K562 (cell line): Measurements from ENCODE around the gene CLIP1. TPM values are rescaled to one million over a fixed set of nuclear protein-coding genes. Genes with fewer than 3 reads are reported as not detected.

Experiments
- ARID1B ChIP-seq: fragments of 450-650 bp; IDR thresholded peaks from 2 replicates; pipeline ENCODE4 v1.6.1; 2016; ENCODE audit warnings: antibody characterized with exemption, mild to moderate bottlenecking, inconsistent platforms
- DACH1 ChIP-seq: fragments of 450-650 bp; IDR thresholded peaks from 2 replicates; pipeline ENCODE4 v1.6.1; 2018; ENCODE audit not compliant: partially characterized antibody
- DNMT1 ChIP-seq: fragments of 450-650 bp; IDR thresholded peaks from 2 replicates; pipeline ENCODE4 v1.6.1; 2016; ENCODE audit warnings: antibody characterized with exemption, mild to moderate bottlenecking
- E2F8 ChIP-seq: fragments of 450-650 bp; IDR thresholded peaks from 2 replicates; pipeline ENCODE4 v1.7.1; 2018; ENCODE audit warnings: mild to moderate bottlenecking, low read depth; ENCODE audit not compliant: partially characterized antibody
- EP400 ChIP-seq: fragments of 450-650 bp; IDR thresholded peaks from 2 replicates; pipeline ENCODE4 v1.6.1; 2017; ENCODE audit warnings: antibody characterized with exemption, mild to moderate bottlenecking, moderate library complexity
- FOXJ3 ChIP-seq: sonication (generic); formaldehyde crosslinking; IDR thresholded peaks from 2 replicates; pipeline ENCODE4 v1.4.0; 2020; ENCODE audit warnings: mild to moderate bottlenecking, missing genetic modification reagents
- HDAC8 ChIP-seq: fragments of 450-650 bp; IDR thresholded peaks from 2 replicates; pipeline ENCODE4 v1.6.1; 2016; ENCODE audit warnings: mild to moderate bottlenecking, missing genetic modification characterization, moderate library complexity, missing compliant biosample characterization
- JUNB ChIP-seq: fragments of 450-650 bp; formaldehyde crosslinking; conservative IDR thresholded peaks from 2 replicates; pipeline ENCODE4 v1.4.0; 2020; ENCODE audit warnings: mild to moderate bottlenecking
- KDM4B ChIP-seq, 2 experiments: fragments of 450-650 bp in 1 of 2; sonication (generic) in 1 of 2; IDR thresholded peaks; 2 replicates each; pipeline ENCODE4 v1.6.1; 2016 to 2017; ENCODE audit warnings: borderline replicate concordance in 2 of 2, antibody characterized with exemption in 1 of 2, low read depth in 1 of 2, mild to moderate bottlenecking in 1 of 2
- MTA2 ChIP-seq: fragments of 450-650 bp; IDR thresholded peaks from 2 replicates; pipeline ENCODE4 v1.6.1; 2016; ENCODE audit warnings: low read depth
- MXD1 ChIP-seq: fragments of 250-450 bp; sonication (Bioruptor Pico); IDR thresholded peaks from 2 replicates; pipeline ENCODE4 v1.8.0; 2021; ENCODE audit warnings: borderline replicate concordance, mild to moderate bottlenecking, moderate library complexity; ENCODE audit not compliant: poor library complexity, severe bottlenecking
- PCBP1 ChIP-seq: fragments of 200-400 bp; formaldehyde crosslinking; IDR thresholded peaks from 2 replicates; pipeline ENCODE4 v1.6.1; 2018; ENCODE audit warnings: mild to moderate bottlenecking, low read depth, low read length; ENCODE audit not compliant: poor library complexity, severe bottlenecking
- PCBP2 ChIP-seq: fragments of 200-400 bp; formaldehyde crosslinking; IDR thresholded peaks from 2 replicates; pipeline ENCODE4 v1.6.1; 2018; ENCODE audit warnings: low read length, low read depth, mild to moderate bottlenecking, moderate library complexity; ENCODE audit not compliant: poor library complexity, severe bottlenecking
- PREB ChIP-seq: sonication (generic); formaldehyde crosslinking; IDR thresholded peaks from 2 replicates; pipeline ENCODE4 v1.8.1; 2023; ENCODE audit warnings: mild to moderate bottlenecking, missing genetic modification reagents
- PYGO2 ChIP-seq: fragments of 450-650 bp; IDR thresholded peaks from 2 replicates; pipeline ENCODE4 v1.6.1; 2016; ENCODE audit warnings: mild to moderate bottlenecking, missing genetic modification characterization, moderate library complexity, missing compliant biosample characterization
- SMARCB1 ChIP-seq: IDR thresholded peaks from 2 replicates; pipeline ENCODE4 v1.6.1; 2011; ENCODE audit warnings: improper control_type of control experiment, low read depth; ENCODE audit not compliant: insufficient read length
- SP2 ChIP-seq: IDR thresholded peaks from 2 replicates; pipeline ENCODE4 v1.6.1; 2011; ENCODE audit warnings: mild to moderate bottlenecking, low read depth, low read length, moderate library complexity; ENCODE audit not compliant: poor library complexity, severe bottlenecking; ENCODE audit errors: extremely low read depth
- TEAD1 ChIP-seq, 2 experiments: fragments of 450-650 bp in 1 of 2; sonication (generic) in 1 of 2; formaldehyde crosslinking; IDR thresholded peaks; 2 replicates each; pipeline versions ENCODE4 v1.4.0 to v1.8.0; 2020 to 2022; ENCODE audit warnings: mild to moderate bottlenecking in 2 of 2, missing genetic modification reagents in 1 of 2
- UBTF ChIP-seq, 2 experiments: IDR thresholded peaks; 2 replicates each; pipeline ENCODE4 v1.6.1; 2012; ENCODE audit warnings: improper control_type of control experiment in 2 of 2, low read depth in 2 of 2, low read length in 2 of 2, borderline replicate concordance in 1 of 2
- ZNF224 ChIP-seq: sonication (generic); formaldehyde crosslinking; IDR thresholded peaks from 2 replicates; pipeline ENCODE4 v1.8.0; 2022; ENCODE audit warnings: mild to moderate bottlenecking, missing genetic modification reagents
- ZNF780A ChIP-seq: fragments of 250-450 bp; sonication (Bioruptor Pico); IDR thresholded peaks from 2 replicates; pipeline ENCODE4 v1.5.0; 2021; ENCODE audit warnings: mild to moderate bottlenecking
- polyA plus RNA-seq, 8 experiments: library from polyadenylated mRNA; depleted of rRNA in 4 of 8; stranded (reverse) in 5 of 8; unstranded in 3 of 8; fragments of >200 nt; fragmentation: Nextera tagmentation in 2 of 8; fragmentation: Illumina TruSeq in 1 of 8; extraction: Ambion mirVana in 2 of 8; extraction: Trizol in 1 of 8; gene quantifications; 2 replicates each; pipeline versions ENCODE4 v1.2.1 to v1.2.3, GENCODE V29; 2011 to 2014; ENCODE audit warnings: inconsistent platforms in 1 of 8, missing spikeins in 1 of 8
- total RNA-seq, 7 experiments: library from RNA; depleted of rRNA in 6 of 7; stranded (reverse); fragments of >200 nt in 6 of 7; fragmentation: Illumina TruSeq in 2 of 7; extraction: Trizol in 2 of 7; gene quantifications; 2 replicates each; pipeline versions ENCODE4 v1.2.1 to v1.2.3, GENCODE V29; 2011 to 2021; ENCODE audit warnings: low replicate concordance in 1 of 7

The CLIP1 gene
- total and polyA plus RNA-seq, 9 of the 15 experiments (the other 6 are each of a cell fraction or from before 2014, with no cell fraction given), result 5.8 to 33.9 (median 27.6) TPM

GRCh38 chr12:122226366-122227125 lies 195.9 kb downstream of the CLIP1 start (continued):
- peak in 1 of 2 experiments; percentile 90; a peak in 2 of 4 replicates for TF ChIP-seq UBTF (IDR thresholded peaks at IDR 0.05; ENCODE audit: borderline replicate concordance in 1 of 2, low read depth in 2 of 2, low read length in 2 of 2)
- no peak for TF ChIP-seq PCBP2
- TF ChIP-seq HDAC8 (tag), result 0 out of 2 replicates have a peak, but pooled peaks have one; percentile 23
- TF ChIP-seq DNMT1, result no peak
- TF ChIP-seq E2F8, result no peak
- TF ChIP-seq PREB (CRISPR knock-in tag), result no peak
- TF ChIP-seq FOXJ3 (CRISPR knock-in tag), result no peak
- peak; percentile 57 to 83; a peak in 2 of 4 replicates for TF ChIP-seq TEAD1 (CRISPR knock-in tag; IDR thresholded peaks at IDR 0.05)
- TF ChIP-seq SP2, result no peak
- TF ChIP-seq ZNF780A (CRISPR knock-in tag), result no peak
- no peak for TF ChIP-seq ARID1B
- TF ChIP-seq PCBP1, result no peak
- TF ChIP-seq EP400, result no peak
- 0 out of 2 replicates have a peak, but pooled peaks have one; percentile 63 for TF ChIP-seq ZNF224 (CRISPR knock-in tag)
- no peak for TF ChIP-seq MTA2
- peak; percentile 85 for TF ChIP-seq MXD1 (CRISPR knock-in tag)
- TF ChIP-seq PYGO2 (tag), result no peak
- TF ChIP-seq DACH1, result no peak
- TF ChIP-seq SMARCB1, result no peak
- no peak for TF ChIP-seq JUNB (CRISPR knock-in tag)
- TF ChIP-seq KDM4B (IDR thresholded peaks at IDR 0.05; ENCODE audit: borderline replicate concordance in 2 of 2, low read depth in 1 of 2), result no peak; a peak in 1 of 4 replicates
